Hepatocyte (in vitro differentiated cells): ENCODE results near the gene ZNF689.

Experiments
- CTCF ChIP-seq: fragments of 200-600 bp; sonication (generic); IDR thresholded peaks from 2 replicates; pipeline ENCODE4 v1.5.1; 2016; ENCODE audit warnings: antibody characterized with exemption, mild to moderate bottlenecking; ENCODE audit not compliant: poor library complexity
- EZH2 ChIP-seq: fragments of 200-600 bp; sonication (generic); IDR thresholded peaks from 2 replicates; pipeline ENCODE4 v1.6.1; 2016; ENCODE audit warnings: antibody characterized with exemption, mild to moderate bottlenecking, borderline replicate concordance
- EZH2phosphoT487 ChIP-seq: fragments of 200-600 bp; sonication (generic); IDR thresholded peaks from one replicate; pipeline ENCODE4 v1.6.1; 2018; ENCODE audit warnings: antibody characterized with exemption, mild to moderate bottlenecking, low read depth, moderate library complexity; ENCODE audit not compliant: unreplicated experiment, severe bottlenecking

GRCh38 chr16:30567991-30568638 is 42.1 kb downstream of the ZNF689 start:
- no peak for TF ChIP-seq CTCF
- no peak for TF ChIP-seq EZH2
- TF ChIP-seq EZH2phosphoT487 = no peak
